Measurements from ENCODE around the gene CDC42BPA. TPM values are rescaled to one million over a fixed set of nuclear protein-coding genes. Genes with fewer than 3 reads are reported as not detected.

The CDC42BPA gene
- total and polyA plus RNA-seq, 2 donors from 2014 or later, result 11.2 to 60.7 TPM

GRCh38 chr1:227362039-227362438, 43.7 kb upstream of the CDC42BPA start:
- TF ChIP-seq, protein P1, sequence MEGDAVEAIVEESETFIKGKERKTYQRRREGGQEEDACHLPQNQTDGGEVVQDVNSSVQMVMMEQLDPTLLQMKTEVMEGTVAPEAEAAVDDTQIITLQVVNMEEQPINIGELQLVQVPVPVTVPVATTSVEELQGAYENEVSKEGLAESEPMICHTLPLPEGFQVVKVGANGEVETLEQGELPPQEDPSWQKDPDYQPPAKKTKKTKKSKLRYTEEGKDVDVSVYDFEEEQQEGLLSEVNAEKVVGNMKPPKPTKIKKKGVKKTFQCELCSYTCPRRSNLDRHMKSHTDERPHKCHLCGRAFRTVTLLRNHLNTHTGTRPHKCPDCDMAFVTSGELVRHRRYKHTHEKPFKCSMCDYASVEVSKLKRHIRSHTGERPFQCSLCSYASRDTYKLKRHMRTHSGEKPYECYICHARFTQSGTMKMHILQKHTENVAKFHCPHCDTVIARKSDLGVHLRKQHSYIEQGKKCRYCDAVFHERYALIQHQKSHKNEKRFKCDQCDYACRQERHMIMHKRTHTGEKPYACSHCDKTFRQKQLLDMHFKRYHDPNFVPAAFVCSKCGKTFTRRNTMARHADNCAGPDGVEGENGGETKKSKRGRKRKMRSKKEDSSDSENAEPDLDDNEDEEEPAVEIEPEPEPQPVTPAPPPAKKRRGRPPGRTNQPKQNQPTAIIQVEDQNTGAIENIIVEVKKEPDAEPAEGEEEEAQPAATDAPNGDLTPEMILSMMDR (IDR thresholded peaks at IDR 0.05; ENCODE audit: borderline replicate concordance, extremely low read depth, insufficient read depth), result no peak

GRCh38 chr1:227357927-227358302, 39.6 kb upstream of the CDC42BPA start:
- TF ChIP-seq, protein P1 (IDR thresholded peaks at IDR 0.05; ENCODE audit: borderline replicate concordance, extremely low read depth, insufficient read depth), result no peak
- peaks cover 0 to 10% (median 9%) of the 10 kb centered on the region in 3 donors for H3K4me1 ChIP-seq (ENCODE audit: control insufficient read depth in 2 of 3, insufficient read depth in 2 of 3, low read depth in 1 of 3, low read length in 3 of 3)
- no peaks in the 10 kb centered on the region for H3K27me3 ChIP-seq (ENCODE audit: control insufficient read depth, insufficient read depth, low read length)
- no peaks in the 10 kb centered on the region for H3K36me3 ChIP-seq (ENCODE audit: control insufficient read depth in 2 of 3, insufficient read depth in 3 of 3, low read length in 3 of 3)
- H3K9me3 ChIP-seq (ENCODE audit: control insufficient read depth in 2 of 3, insufficient read depth in 1 of 3, low read length in 3 of 3), result no peaks in the 10 kb centered on the region
- intact Hi-C loops (cut with DNase I), result no loop called here
- H3K27ac ChIP-seq (ENCODE audit: low read depth in 2 of 2, low read length in 2 of 2), result peak overlapping the region; percentile 52 to 79
- no peak for FAIRE-seq
- no peak overlapping the region for H3K4me3 ChIP-seq (ENCODE audit: low read length in 3 of 3)
- no peak for DNase-seq
- H3K9ac ChIP-seq (ENCODE audit: low read length in 3 of 3), result no peak overlapping the region

More at GRCh38 chr1:227362039-227362438, 43.7 kb upstream of the CDC42BPA start:
- FAIRE-seq (no peak), DNase-seq (peak in 1 of 5 donors; percentile 18)
- Histone ChIP-seq H3K27me3 (ENCODE audit: control insufficient read depth, insufficient read depth, low read length) (no peaks in the 10 kb centered on the region), H3K9me3 (ENCODE audit: control insufficient read depth in 2 of 3, insufficient read depth in 1 of 3, low read length in 3 of 3) (no peaks in the 10 kb centered on the region), H3K36me3 (ENCODE audit: control insufficient read depth in 2 of 3, insufficient read depth in 3 of 3, low read length in 3 of 3) (no peaks in the 10 kb centered on the region), H3K9ac (ENCODE audit: low read length in 3 of 3) (no peak overlapping the region), H3K27ac (ENCODE audit: low read depth in 2 of 2, low read length in 2 of 2) (no peak overlapping the region), H3K4me3 (ENCODE audit: low read length in 3 of 3) (no peak overlapping the region), H3K4me1 (ENCODE audit: control insufficient read depth in 2 of 3, insufficient read depth in 2 of 3, low read depth in 1 of 3, low read length in 3 of 3) (peaks cover 0 to 4% (median 2%) of the 10 kb centered on the region in 3 donors)
- intact Hi-C loops (cut with DNase I), result no loop called here

GRCh38 chr1:227357171-227357926, 39.1 kb upstream of the CDC42BPA start:
- no peak overlapping the region for H3K4me3 ChIP-seq (ENCODE audit: low read length in 3 of 3)
- no peaks in the 10 kb centered on the region for H3K9me3 ChIP-seq (ENCODE audit: control insufficient read depth in 2 of 3, insufficient read depth in 1 of 3, low read length in 3 of 3)
- H3K36me3 ChIP-seq (ENCODE audit: control insufficient read depth in 2 of 3, insufficient read depth in 3 of 3, low read length in 3 of 3), result no peaks in the 10 kb centered on the region
- H3K27me3 ChIP-seq (ENCODE audit: control insufficient read depth, insufficient read depth, low read length), result no peaks in the 10 kb centered on the region
- H3K9ac ChIP-seq (ENCODE audit: low read length in 3 of 3), result no peak overlapping the region
- DNase-seq (peak; percentile 41 to 92 (median 53)), FAIRE-seq (no peak)
- H3K27ac ChIP-seq (ENCODE audit: low read depth in 2 of 2, low read length in 2 of 2), result peak overlapping the region; percentile 52 to 79
- peaks cover 0 to 10% (median 9%) of the 10 kb centered on the region in 3 donors for H3K4me1 ChIP-seq (ENCODE audit: control insufficient read depth in 2 of 3, insufficient read depth in 2 of 3, low read depth in 1 of 3, low read length in 3 of 3)
- TF ChIP-seq, protein P1 (IDR thresholded peaks at IDR 0.05; ENCODE audit: borderline replicate concordance, extremely low read depth, insufficient read depth), result no peak
- intact Hi-C loops (cut with DNase I), result no loop called here
